Muscle layer of duodenum (tissue), 2 donors: Measurements from ENCODE around the gene LDLRAD3.

Experiments
- H3K27ac ChIP-seq: one replicate; pipeline ENCODE4 v1.7.0; 2013; ENCODE audit warnings: mild to moderate bottlenecking, low read length
- H3K27me3 ChIP-seq: one replicate; pipeline ENCODE4 v1.7.0; 2013; ENCODE audit warnings: low read depth, mild to moderate bottlenecking, control low read depth, low read length
- H3K36me3 ChIP-seq, 2 donors: one replicate each; pipeline ENCODE4 v1.7.0; 2013; ENCODE audit warnings: low read length in 2 of 2, control low read depth in 1 of 2, mild to moderate bottlenecking in 1 of 2; ENCODE audit not compliant: insufficient read depth in 2 of 2, control insufficient read depth in 1 of 2
- H3K4me1 ChIP-seq, 2 donors: one replicate each; pipeline ENCODE4 v1.7.0; 2013; ENCODE audit warnings: low read length in 2 of 2, mild to moderate bottlenecking in 2 of 2, control low read depth in 1 of 2, moderate library complexity in 1 of 2; ENCODE audit not compliant: insufficient read depth in 2 of 2, control insufficient read depth in 1 of 2
- H3K4me3 ChIP-seq, 2 donors: one replicate each; pipeline ENCODE4 v1.7.0; 2013; ENCODE audit warnings: low read length in 2 of 2, low read depth in 1 of 2, mild to moderate bottlenecking in 1 of 2
- H3K9me3 ChIP-seq, 2 donors: one replicate each; pipeline ENCODE4 v1.7.0; 2013; ENCODE audit warnings: low read length in 2 of 2, control low read depth in 1 of 2, mild to moderate bottlenecking in 1 of 2; ENCODE audit not compliant: control insufficient read depth in 1 of 2
- donor health status: healthy.

The LDLRAD3 gene

DNA sequence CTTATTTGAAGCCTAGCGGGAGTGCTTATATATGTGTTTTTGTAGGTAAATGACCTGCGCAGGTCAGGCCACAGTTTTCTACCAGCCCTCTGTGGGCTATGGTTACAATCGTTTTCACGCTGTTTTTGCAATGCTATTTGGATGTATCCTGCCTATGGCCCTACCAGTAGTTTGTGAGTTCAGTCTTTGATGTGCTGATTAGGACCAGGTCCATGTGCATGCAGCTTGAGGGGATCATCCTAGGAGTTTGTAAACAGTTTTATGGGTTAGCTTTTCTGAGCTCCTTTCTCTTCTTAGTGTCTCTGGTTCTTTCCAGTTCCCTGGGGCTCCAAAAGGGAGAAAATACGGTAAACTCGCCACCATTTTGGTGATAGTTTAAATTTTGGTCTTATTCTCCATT lies 142.5 kb downstream of the LDLRAD3 start:
- Histone ChIP-seq H3K27ac (no peak overlapping the region), H3K9me3 (no peaks in the 10 kb centered on the region), H3K4me1 (no peaks in the 10 kb centered on the region), H3K36me3 (no peaks in the 10 kb centered on the region), H3K27me3 (no peaks in the 10 kb centered on the region), H3K4me3 (no peak overlapping the region)

DNA sequence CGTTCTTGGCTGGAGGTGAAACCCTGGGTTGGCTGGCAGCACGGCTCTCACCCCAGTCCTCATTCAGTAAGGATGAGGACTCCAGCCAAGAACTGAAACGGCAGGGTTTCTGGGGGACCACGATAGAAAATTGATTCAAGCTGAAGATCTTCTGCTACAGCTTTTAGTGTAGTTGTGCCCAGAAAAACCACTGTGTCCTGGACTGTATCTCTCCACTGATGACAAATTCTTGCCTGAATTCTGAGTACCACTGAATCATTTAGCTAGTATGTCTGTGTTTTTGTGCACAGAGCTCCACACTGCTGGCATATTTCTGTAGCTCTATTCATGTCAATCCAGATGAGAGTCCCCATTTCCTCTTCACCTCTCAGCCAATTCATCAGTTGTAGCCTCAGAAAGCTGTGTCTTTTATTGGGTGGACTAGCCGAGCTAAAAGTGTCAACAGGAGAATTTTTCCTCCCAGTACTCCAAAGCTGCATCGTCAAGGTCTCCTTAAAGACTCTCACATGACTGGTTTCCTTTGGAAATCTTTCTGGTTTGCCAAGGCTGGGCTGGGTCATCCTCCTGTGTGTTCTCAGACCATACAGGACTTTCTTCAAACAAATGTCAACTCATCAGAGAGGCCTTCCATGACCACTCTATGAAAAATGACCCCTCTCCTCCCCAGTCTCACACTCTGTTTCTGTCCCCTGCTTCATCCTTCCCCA lies 144.6 kb downstream of the LDLRAD3 start:
- Histone ChIP-seq H3K27me3 (no peaks in the 10 kb centered on the region), H3K4me3 (no peak overlapping the region), H3K4me1 (no peaks in the 10 kb centered on the region), H3K9me3 (no peaks in the 10 kb centered on the region), H3K36me3 (no peaks in the 10 kb centered on the region), H3K27ac (no peak overlapping the region)

DNA sequence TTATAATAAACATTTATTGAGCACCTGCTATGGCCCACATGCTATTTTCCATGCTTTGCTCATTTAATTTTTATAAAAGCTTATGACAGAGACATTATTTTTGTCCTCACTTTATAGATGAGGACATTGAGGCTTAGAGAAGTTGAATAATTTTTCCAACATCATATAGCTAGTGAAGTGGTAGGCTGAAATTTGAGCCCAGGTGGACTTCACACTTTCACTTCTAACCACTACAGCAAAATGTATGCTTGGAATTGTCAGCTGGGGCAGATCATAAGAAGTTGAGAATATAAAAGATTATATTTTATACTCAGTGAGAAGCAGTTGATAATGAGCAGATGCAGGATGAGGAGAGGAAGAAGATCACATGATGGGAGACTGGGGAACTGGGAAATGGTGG lies 146.1 kb downstream of the LDLRAD3 start:
- H3K27me3 ChIP-seq = no peaks in the 10 kb centered on the region
- no peaks in the 10 kb centered on the region for H3K4me1 ChIP-seq
- no peaks in the 10 kb centered on the region for H3K9me3 ChIP-seq
- no peak overlapping the region for H3K27ac ChIP-seq
- H3K4me3 ChIP-seq = no peak overlapping the region
- H3K36me3 ChIP-seq = no peaks in the 10 kb centered on the region

DNA sequence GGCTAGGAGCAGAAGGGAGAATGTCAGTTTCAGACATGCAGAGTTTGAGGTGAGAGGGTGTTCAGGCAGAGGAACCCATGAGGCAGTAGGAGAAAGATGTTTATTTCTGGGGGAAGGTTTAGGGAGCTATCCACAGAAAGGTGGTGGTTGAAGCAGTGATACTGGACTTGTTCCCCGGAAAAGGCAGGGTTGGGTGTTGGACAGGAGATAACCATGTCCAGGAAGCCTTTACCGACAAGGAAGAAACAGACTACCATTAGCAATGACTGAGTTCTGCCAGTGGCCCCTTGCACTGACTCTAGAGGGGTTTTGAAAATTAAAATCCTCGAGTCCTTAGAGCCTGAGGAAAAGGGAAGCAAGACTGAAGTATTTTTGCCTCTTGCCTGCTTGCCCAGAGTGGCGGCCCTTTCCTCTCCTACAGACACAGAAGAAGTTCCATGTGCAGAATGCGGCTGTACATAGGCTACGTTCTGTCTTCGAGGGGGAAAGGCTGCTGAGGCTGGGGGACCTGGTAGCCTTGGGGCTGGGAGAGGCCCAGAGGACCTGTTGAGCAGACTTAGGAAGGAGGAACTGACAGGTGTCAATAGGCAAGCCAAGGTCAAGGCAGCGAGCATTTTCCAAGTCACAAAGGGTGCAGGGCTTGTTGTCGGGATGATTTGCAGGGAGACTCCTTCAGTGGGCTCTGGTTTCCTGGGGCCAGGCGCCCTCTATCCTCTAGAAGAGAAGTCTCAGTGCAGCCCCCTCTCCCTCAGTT lies 146.7 kb downstream of the LDLRAD3 start:
- no peaks in the 10 kb centered on the region for H3K4me1 ChIP-seq
- no peaks in the 10 kb centered on the region for H3K9me3 ChIP-seq
- no peak overlapping the region for H3K27ac ChIP-seq
- H3K36me3 ChIP-seq = no peaks in the 10 kb centered on the region
- no peaks in the 10 kb centered on the region for H3K27me3 ChIP-seq
- H3K4me3 ChIP-seq = no peak overlapping the region

DNA sequence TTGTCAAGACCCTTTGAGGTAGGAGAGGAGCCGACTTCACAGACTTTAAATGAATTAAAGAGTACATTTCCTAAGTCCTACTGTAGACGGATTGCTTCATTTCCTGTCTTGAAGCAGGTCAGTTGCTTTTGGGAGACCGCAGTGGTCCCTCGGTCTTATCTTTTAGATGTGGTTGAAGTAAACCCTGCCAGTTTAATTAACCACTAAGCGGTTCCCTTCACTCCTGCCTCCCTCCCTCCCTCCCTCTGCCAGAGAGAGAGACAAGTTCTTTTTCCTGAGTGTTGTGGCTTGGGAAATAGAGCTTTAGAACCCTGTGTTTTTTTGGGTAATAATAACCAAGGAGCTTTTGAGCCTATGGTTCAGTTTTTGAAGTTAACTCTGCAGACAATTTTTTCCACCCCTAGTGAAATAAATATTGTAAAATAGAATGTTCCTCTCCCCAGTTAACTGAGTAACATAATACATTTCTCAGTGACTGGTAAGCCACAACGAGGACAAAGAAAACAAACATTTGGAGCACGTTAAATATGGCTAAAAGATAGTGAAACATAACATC lies 147.5 kb downstream of the LDLRAD3 start:
- H3K4me1 ChIP-seq = no peaks in the 10 kb centered on the region
- no peaks in the 10 kb centered on the region for H3K9me3 ChIP-seq
- H3K36me3 ChIP-seq = no peaks in the 10 kb centered on the region
- H3K27me3 ChIP-seq = no peaks in the 10 kb centered on the region
- H3K27ac ChIP-seq = no peak overlapping the region
- H3K4me3 ChIP-seq = no peak overlapping the region

DNA sequence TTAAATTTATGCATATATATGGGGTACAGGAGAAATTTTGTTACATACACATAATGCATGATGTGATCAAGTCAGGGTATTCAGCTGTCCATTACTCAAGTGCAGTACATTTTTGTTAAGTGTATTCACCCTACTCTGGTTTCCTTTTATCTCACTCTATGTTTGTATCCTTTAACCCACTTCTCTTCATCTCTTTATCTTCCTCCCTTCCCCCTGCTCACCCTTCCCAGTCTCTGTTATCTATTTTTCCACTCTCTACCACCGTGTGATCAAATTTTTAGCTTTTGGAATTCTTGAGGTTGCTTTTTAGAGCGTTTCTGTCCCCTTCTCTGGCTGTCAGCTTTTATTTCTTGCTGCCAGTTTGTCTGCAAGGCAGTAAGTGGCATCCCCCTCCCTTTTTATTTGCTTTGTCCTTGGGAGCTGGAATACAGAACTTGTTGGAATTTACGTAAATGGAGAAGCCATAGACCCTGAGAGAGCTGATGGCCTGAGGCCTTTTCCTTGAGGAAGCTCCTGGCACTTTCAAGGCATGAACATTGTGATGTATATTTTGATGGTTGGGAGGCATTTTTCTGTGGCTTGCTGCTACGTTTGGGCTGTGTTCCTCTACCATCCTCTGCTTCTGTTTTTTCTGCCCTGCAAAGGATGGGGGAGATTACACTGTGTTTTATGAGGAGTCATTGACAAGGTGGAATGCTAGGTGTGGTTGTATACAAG lies 148.6 kb downstream of the LDLRAD3 start:
- no peaks in the 10 kb centered on the region for H3K4me1 ChIP-seq
- H3K9me3 ChIP-seq = no peaks in the 10 kb centered on the region
- no peaks in the 10 kb centered on the region for H3K27me3 ChIP-seq
- no peak overlapping the region for H3K27ac ChIP-seq
- no peak overlapping the region for H3K4me3 ChIP-seq
- H3K36me3 ChIP-seq = no peaks in the 10 kb centered on the region

DNA sequence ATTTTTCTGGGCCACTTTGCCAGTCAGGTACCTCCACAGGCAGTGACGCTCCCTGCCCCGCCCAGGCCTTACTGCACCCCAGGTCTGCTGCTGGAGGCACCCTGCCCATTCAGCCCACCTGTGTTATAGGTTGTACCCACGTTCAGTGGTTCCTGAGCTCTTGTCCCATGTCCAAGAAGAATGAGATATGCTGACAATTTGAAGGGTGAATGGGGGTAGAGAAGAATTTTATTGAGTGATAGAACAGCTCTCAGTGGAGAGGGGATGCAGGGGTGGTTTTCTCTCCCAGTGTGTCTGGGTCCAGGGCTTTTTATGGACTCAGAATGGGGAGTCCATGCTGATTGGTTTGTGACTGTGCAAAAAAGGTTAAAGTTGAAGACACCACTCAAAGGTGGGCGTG lies 149.7 kb downstream of the LDLRAD3 start:
- no peaks in the 10 kb centered on the region for H3K36me3 ChIP-seq

DNA sequence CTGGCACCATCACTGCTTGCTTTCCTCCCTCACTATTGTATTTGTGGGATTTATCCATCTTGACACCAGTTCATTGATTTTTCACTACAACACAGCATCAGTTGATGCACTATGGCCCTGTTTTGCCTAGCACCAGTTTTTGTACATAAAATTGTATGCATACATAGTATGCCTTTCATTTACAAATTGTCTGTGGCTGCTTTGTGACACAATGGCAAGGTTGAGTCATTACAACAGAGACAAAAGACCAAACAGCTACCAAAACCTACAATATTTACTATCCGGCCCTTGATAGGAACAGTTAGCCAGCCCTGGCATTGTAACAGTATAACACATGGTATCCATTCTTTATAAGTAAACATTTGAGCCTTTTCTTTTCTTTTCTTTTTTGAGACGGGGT lies 150.3 kb downstream of the LDLRAD3 start:
- Histone ChIP-seq H3K36me3 (no peaks in the 10 kb centered on the region), H3K27ac (no peak overlapping the region), H3K27me3 (no peaks in the 10 kb centered on the region), H3K4me3 (no peak overlapping the region), H3K4me1 (no peaks in the 10 kb centered on the region), H3K9me3 (no peaks in the 10 kb centered on the region)

More for the DNA sequence above, 149.7 kb downstream of the LDLRAD3 start:
- H3K27me3 ChIP-seq = no peaks in the 10 kb centered on the region
- H3K9me3 ChIP-seq = no peaks in the 10 kb centered on the region
- no peak overlapping the region for H3K27ac ChIP-seq
- no peaks in the 10 kb centered on the region for H3K4me1 ChIP-seq
- H3K4me3 ChIP-seq = no peak overlapping the region

DNA sequence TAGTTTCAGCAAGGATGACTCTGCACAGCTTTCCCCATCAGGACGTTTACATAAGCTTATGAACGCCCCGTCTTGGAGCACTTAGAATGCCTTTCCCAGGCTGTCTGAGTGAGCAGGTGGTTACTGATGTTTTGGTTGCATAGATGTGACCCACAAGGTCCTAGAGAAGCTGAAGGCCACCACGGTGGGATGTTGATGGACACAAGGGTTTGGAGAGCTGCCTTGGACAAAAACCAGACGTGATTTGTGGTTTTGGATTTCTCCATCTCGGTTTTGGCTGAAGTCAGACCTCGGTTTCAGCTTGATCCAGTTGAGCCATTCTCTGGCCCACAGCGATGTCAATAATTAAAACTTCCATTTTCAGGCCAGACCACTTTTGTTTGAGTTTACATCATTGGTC lies 151.9 kb downstream of the LDLRAD3 start:
- H3K9me3 ChIP-seq = no peaks in the 10 kb centered on the region
- H3K36me3 ChIP-seq = peaks cover 0 to 6% of the 10 kb centered on the region in 2 donors
- H3K4me1 ChIP-seq = no peaks in the 10 kb centered on the region
- no peak overlapping the region for H3K4me3 ChIP-seq
- no peaks in the 10 kb centered on the region for H3K27me3 ChIP-seq
- no peak overlapping the region for H3K27ac ChIP-seq

DNA sequence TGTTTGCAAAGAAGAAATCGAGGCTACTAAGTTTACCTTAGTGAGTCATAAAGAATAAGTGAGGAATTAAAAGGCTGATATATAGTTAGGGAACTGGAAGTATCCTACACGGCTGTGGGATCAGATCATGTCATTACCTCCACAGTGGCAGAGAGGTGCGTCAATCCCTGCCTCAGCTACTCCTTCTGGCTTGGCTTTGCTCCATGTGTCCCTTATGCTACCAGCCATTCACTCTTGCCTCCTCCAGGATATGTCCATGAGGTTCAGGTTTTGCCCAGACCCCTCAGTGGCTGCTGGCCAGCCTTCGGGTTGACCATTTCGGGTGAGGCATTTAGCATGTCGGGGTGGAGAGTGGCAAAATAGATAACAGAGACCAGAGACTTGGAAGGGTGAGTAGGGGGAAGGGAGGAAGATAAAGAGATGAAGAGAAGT lies 153.4 kb downstream of the LDLRAD3 start:
- H3K4me1 ChIP-seq = no peaks in the 10 kb centered on the region
- peaks cover 0 to 6% of the 10 kb centered on the region in 2 donors for H3K36me3 ChIP-seq

DNA sequence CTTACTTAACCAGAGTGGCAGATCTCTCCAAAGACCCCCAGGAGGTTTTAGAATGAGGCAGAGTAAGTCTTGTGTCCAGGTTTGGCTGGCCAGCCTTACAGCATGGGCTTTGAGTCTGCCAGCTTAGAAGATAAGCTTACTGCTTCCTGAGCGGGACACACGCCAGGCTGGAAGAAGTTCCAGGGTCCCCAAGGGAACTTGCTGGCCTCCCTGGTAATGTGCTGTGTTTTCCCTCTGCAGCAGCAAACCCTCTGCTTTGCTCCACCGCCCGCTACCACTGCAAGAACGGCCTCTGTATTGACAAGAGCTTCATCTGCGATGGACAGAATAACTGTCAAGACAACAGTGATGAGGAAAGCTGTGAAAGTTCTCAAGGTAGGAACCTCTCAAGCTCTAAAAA lies 154.2 kb downstream of the LDLRAD3 start:
- Histone ChIP-seq H3K36me3 (peaks cover 0 to 6% of the 10 kb centered on the region in 2 donors), H3K27ac (no peak overlapping the region), H3K9me3 (no peaks in the 10 kb centered on the region), H3K4me1 (no peaks in the 10 kb centered on the region), H3K4me3 (no peak overlapping the region), H3K27me3 (no peaks in the 10 kb centered on the region)

More for the DNA sequence above, 153.4 kb downstream of the LDLRAD3 start:
- H3K27ac ChIP-seq = no peak overlapping the region
- no peak overlapping the region for H3K4me3 ChIP-seq
- no peaks in the 10 kb centered on the region for H3K9me3 ChIP-seq
- H3K27me3 ChIP-seq = no peaks in the 10 kb centered on the region
